Measurements from ENCODE around the gene ENPP3.

Gene ENPP3

DNA sequence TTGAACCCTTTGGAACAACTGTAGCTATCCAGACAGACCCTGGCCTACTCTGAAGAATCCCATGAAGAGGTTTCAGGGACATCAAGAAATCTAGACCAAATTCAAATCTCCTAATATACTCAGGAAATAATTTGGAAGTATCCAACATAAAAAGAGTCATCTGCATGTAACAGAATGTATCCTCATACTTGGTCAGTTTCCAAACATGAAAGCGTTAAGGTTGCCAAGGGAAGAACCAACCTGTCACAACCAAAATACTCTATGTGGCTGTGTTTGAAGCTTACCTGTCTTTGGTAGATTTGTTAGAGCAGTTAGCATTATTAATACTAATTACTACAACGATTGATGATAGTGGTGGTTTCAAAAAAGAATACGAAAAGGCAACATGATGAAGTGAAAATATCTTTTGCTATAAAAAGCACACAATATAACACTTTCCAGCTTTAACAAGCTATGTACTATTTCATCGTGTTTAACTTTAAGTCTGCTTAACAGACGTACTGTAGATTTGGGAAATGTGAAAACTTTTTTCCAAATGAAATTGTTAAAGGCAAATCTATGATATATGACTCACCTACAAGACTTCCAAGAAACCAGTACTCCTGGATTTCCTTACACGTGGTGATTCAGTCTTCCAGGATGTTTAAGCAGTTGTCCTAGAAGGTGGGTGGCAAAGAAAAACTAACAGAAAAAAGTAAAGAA lies 124.1 kb downstream of the ENPP3 start:
- Histone ChIP-seq H3K4me2 (ENCODE audit: low read length) (no peak overlapping the region), H4K20me1 (ENCODE audit: control insufficient read depth, insufficient read depth, low read depth, low read length) (no peaks in the 10 kb centered on the region), H3K4me3 (ENCODE audit: low read length) (no peak overlapping the region), H3F3A (ENCODE audit: control insufficient read depth, insufficient read depth) (no peaks in the 10 kb centered on the region), H3K9me2 (replicated peaks; ENCODE audit: control insufficient read depth, low read length) (no peaks in the 10 kb centered on the region), H3K9me3 (ENCODE audit: control insufficient read depth, insufficient read depth, low read length) (no peaks in the 10 kb centered on the region), H3K4me1 (ENCODE audit: control insufficient read depth, low read length) (no peaks in the 10 kb centered on the region), H3K36me3 (ENCODE audit: control insufficient read depth, low read length) (no peaks in the 10 kb centered on the region), H3K27ac (ENCODE audit: low read depth, low read length) (no peak overlapping the region), H3K27me3 (ENCODE audit: control insufficient read depth, low read length) (no peaks in the 10 kb centered on the region), H3K79me2 (ENCODE audit: control insufficient read depth, low read length) (no peaks in the 10 kb centered on the region)
- TF ChIP-seq, protein P1, sequence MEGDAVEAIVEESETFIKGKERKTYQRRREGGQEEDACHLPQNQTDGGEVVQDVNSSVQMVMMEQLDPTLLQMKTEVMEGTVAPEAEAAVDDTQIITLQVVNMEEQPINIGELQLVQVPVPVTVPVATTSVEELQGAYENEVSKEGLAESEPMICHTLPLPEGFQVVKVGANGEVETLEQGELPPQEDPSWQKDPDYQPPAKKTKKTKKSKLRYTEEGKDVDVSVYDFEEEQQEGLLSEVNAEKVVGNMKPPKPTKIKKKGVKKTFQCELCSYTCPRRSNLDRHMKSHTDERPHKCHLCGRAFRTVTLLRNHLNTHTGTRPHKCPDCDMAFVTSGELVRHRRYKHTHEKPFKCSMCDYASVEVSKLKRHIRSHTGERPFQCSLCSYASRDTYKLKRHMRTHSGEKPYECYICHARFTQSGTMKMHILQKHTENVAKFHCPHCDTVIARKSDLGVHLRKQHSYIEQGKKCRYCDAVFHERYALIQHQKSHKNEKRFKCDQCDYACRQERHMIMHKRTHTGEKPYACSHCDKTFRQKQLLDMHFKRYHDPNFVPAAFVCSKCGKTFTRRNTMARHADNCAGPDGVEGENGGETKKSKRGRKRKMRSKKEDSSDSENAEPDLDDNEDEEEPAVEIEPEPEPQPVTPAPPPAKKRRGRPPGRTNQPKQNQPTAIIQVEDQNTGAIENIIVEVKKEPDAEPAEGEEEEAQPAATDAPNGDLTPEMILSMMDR (IDR thresholded peaks at IDR 0.05; ENCODE audit: low read depth, low read length, poor library complexity, severe bottlenecking), result no peak
- TF ChIP-seq EZH2phosphoT487 (IDR thresholded peaks at IDR 0.05; ENCODE audit: borderline replicate concordance, low read length), result no peak

DNA sequence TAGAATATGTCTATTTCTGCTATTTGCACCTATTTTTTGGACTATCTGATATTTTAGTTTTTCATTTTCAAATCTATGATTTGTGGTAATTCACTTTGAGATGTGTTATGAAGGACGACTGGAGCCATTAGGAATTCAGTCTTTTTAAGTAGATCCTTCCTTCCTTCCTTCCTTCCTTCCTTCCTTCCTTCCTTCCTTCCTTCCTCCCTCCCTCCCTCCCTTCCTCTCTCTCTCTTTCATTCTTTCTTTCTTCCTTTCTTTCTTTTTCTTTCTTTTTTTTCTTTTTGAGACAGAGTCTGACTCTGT lies 124.6 kb downstream of the ENPP3 start:
- H3K4me3 ChIP-seq (ENCODE audit: low read length), result no peak overlapping the region
- H3K9me3 ChIP-seq (ENCODE audit: control insufficient read depth, insufficient read depth, low read length), result no peaks in the 10 kb centered on the region
- TF ChIP-seq, protein P1 (IDR thresholded peaks at IDR 0.05; ENCODE audit: low read depth, low read length, poor library complexity, severe bottlenecking), result no peak
- no peak for TF ChIP-seq EZH2phosphoT487 (IDR thresholded peaks at IDR 0.05; ENCODE audit: borderline replicate concordance, low read length)
- no peaks in the 10 kb centered on the region for H3K27me3 ChIP-seq (ENCODE audit: control insufficient read depth, low read length)
- H3K9me2 ChIP-seq (replicated peaks; ENCODE audit: control insufficient read depth, low read length), result no peaks in the 10 kb centered on the region
- no peaks in the 10 kb centered on the region for H3K4me1 ChIP-seq (ENCODE audit: control insufficient read depth, low read length)
- H3K4me2 ChIP-seq (ENCODE audit: low read length), result no peak overlapping the region
- H3K27ac ChIP-seq (ENCODE audit: low read depth, low read length), result no peak overlapping the region
- H3K36me3 ChIP-seq (ENCODE audit: control insufficient read depth, low read length), result no peaks in the 10 kb centered on the region
- H4K20me1 ChIP-seq (ENCODE audit: control insufficient read depth, insufficient read depth, low read depth, low read length), result no peaks in the 10 kb centered on the region
- H3F3A ChIP-seq (ENCODE audit: control insufficient read depth, insufficient read depth), result no peaks in the 10 kb centered on the region
- H3K79me2 ChIP-seq (ENCODE audit: control insufficient read depth, low read length), result no peaks in the 10 kb centered on the region

DNA sequence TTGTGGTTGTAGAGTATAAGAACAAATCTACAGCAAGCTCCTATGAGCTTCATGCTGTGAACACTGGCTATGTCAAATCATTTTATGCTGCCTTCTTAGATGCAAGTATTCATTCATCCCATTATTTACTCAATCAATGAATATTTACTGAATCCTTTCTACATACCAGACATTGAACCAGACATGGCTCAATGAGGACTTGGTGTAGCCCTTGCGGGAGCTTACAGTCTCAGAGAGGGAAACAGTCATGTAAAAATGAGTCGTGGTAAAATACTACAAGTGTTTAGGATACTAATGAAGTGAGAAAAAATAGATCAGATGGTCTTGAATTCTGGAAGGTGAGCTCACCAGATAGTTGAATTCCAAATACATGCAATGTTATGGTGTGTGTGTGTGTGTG lies 125.9 kb downstream of the ENPP3 start:
- H3K4me2 ChIP-seq (ENCODE audit: low read length), result no peak overlapping the region
- no peaks in the 10 kb centered on the region for H3K4me1 ChIP-seq (ENCODE audit: control insufficient read depth, low read length)
- no peaks in the 10 kb centered on the region for H3K79me2 ChIP-seq (ENCODE audit: control insufficient read depth, low read length)
- H3K9me2 ChIP-seq (replicated peaks; ENCODE audit: control insufficient read depth, low read length), result no peaks in the 10 kb centered on the region
- TF ChIP-seq EZH2phosphoT487 (IDR thresholded peaks at IDR 0.05; ENCODE audit: borderline replicate concordance, low read length), result no peak
- TF ChIP-seq, protein P1 (IDR thresholded peaks at IDR 0.05; ENCODE audit: low read depth, low read length, poor library complexity, severe bottlenecking), result no peak
- H4K20me1 ChIP-seq (ENCODE audit: control insufficient read depth, insufficient read depth, low read depth, low read length), result no peaks in the 10 kb centered on the region
- no peak overlapping the region for H3K4me3 ChIP-seq (ENCODE audit: low read length)
- no peaks in the 10 kb centered on the region for H3K27me3 ChIP-seq (ENCODE audit: control insufficient read depth, low read length)
- H3K27ac ChIP-seq (ENCODE audit: low read depth, low read length), result no peak overlapping the region
- no peaks in the 10 kb centered on the region for H3K9me3 ChIP-seq (ENCODE audit: control insufficient read depth, insufficient read depth, low read length)
- no peaks in the 10 kb centered on the region for H3F3A ChIP-seq (ENCODE audit: control insufficient read depth, insufficient read depth)
- no peaks in the 10 kb centered on the region for H3K36me3 ChIP-seq (ENCODE audit: control insufficient read depth, low read length)
